Measurements from ENCODE around the gene FGB. TPM values are rescaled to one million over a fixed set of nuclear protein-coding genes. Genes with fewer than 3 reads are reported as not detected.

The FGB gene
- total RNA-seq, 1 donor = not detected

DNA sequence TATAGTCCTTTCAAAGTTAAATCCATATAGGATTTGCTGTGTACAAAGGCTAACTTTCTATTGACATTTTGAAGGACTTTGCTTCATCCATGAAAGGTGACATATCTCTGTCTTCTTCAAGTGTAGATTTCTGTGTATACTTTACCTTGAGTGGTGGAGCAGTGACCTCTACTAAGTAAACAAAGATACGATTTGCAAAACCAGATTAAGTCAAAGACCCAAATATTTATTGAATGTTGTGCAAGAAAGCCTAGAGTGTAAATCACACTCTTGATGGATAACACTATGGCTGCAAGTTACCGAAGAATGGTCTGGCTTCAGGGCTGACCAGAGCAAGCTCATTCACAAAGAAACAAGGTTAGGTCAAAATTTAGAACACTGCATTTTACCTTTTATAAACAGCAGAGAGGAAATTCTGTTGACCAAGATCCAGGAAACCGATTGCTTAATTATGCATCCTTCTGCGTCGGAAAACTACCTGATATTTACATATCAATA is 55.1 kb downstream of the FGB start:
- TF ChIP-seq, protein P1, sequence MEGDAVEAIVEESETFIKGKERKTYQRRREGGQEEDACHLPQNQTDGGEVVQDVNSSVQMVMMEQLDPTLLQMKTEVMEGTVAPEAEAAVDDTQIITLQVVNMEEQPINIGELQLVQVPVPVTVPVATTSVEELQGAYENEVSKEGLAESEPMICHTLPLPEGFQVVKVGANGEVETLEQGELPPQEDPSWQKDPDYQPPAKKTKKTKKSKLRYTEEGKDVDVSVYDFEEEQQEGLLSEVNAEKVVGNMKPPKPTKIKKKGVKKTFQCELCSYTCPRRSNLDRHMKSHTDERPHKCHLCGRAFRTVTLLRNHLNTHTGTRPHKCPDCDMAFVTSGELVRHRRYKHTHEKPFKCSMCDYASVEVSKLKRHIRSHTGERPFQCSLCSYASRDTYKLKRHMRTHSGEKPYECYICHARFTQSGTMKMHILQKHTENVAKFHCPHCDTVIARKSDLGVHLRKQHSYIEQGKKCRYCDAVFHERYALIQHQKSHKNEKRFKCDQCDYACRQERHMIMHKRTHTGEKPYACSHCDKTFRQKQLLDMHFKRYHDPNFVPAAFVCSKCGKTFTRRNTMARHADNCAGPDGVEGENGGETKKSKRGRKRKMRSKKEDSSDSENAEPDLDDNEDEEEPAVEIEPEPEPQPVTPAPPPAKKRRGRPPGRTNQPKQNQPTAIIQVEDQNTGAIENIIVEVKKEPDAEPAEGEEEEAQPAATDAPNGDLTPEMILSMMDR (IDR thresholded peaks at IDR 0.05; ENCODE audit: insufficient read depth, low read depth, low read length) = no peak
- no peak for DNase-seq (ENCODE audit: low read depth)
- no peak overlapping the region for H3K4me3 ChIP-seq (ENCODE audit: low read depth, low read length)

- TF ChIP-seq, protein P1 (IDR thresholded peaks at IDR 0.05; ENCODE audit: insufficient read depth, low read depth, low read length) = peak; percentile 71
- no peak overlapping the region for H3K4me3 ChIP-seq (ENCODE audit: low read depth, low read length)
- peak; percentile 55 for DNase-seq (ENCODE audit: low read depth)
These were observed 56.0 kb downstream of the FGB start for GRCh38 chr4:154618708-154619315.

- TF ChIP-seq, protein P1 (IDR thresholded peaks at IDR 0.05; ENCODE audit: insufficient read depth, low read depth, low read length) = no peak
- H3K4me3 ChIP-seq (ENCODE audit: low read depth, low read length) = no peak overlapping the region
- DNase-seq (ENCODE audit: low read depth) = no peak
These were observed 57.3 kb downstream of the FGB start for GRCh38 chr4:154620111-154620510.

Small RNAs within 50 kb of the gene (small RNA-seq; reads per million reads assigned to genes)
- gene RNU6-1285P = not detected

Other genes starting within 250 kb of the FGB start
- under 0.01 TPM in 2 replicates for gene DCHS2, start 71.2 kb upstream of the FGB start, total RNA-seq
- 64.4 and 82.0 TPM in 2 replicates for gene PLRG1, start 12.6 kb upstream of the FGB start, total RNA-seq
- not detected in 2 replicates for gene FGA, start 27.7 kb downstream of the FGB start, total RNA-seq
- not detected in 2 replicates for gene FGG, start 49.6 kb downstream of the FGB start, total RNA-seq
- gene LRAT, start 181.0 kb downstream of the FGB start, total RNA-seq = not detected in 2 replicates
- 0.32 TPM in 1 of 2 replicates, not detected in the other for gene RBM46, start 218.3 kb downstream of the FGB start, total RNA-seq